Measurements from ENCODE around the gene PPP2R3A. TPM values are rescaled to one million over a fixed set of nuclear protein-coding genes. Genes with fewer than 3 reads are reported as not detected.
"Not testable (repeated sequence)": the region's sequence is repeated elsewhere in the genome, so short reads cannot be mapped to it uniquely, and the experiment has no call there.

The PPP2R3A gene
- total RNA-seq, 1 experiment from 2014 or later, result 10.2 TPM

DNA sequence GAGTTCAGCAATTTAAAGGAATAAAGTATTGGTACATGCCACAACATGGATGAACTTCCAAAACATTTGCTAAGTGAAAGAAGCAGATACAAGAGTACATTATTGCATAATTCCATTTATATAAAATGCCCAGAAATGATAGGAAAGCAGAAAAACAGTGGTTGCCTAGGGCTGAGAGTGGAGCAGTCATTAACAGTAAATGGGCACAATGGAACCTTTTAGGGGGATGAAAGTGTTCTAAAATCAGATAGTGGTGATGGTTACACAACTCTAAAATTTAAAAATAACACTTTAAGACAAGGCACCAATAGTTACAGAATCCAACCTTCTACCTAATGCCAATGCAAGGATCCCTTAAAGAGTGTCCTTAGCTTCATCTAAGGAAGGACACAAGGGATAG is 196.0 kb downstream of the PPP2R3A start:
- Histone ChIP-seq H3K27me3 (ENCODE audit: control insufficient read depth, insufficient read depth, low read length) (no peaks in the 10 kb centered on the region), H3K36me3 (replicated peaks; ENCODE audit: control insufficient read depth, insufficient read depth, low read length) (no peaks in the 10 kb centered on the region), H3K4me3 (ENCODE audit: insufficient read depth, low read depth, low read length) (no peak overlapping the region)
- no peak for DNase-seq

DNA sequence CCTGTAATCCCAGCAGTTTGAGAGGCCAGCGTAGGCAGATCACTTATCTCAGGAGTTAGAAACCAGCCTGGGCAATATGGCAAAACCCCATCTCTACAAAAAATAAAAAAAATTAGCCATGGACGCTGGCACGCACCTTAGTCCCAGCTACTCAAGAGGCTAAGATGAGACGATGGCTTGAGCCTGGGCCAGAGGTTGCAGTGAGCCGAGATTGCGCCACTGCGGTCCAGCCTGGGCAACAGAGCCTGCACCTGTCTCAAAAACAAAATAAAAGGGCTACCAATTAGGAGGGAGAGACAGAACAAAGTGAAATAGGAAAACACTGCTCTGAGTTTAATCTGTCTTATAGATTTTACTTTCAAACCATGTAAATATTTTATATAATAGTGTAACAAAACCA is 196.8 kb downstream of the PPP2R3A start:
- Histone ChIP-seq H3K36me3 (replicated peaks; ENCODE audit: control insufficient read depth, insufficient read depth, low read length) (no peaks in the 10 kb centered on the region), H3K27me3 (ENCODE audit: control insufficient read depth, insufficient read depth, low read length) (no peaks in the 10 kb centered on the region), H3K4me3 (ENCODE audit: insufficient read depth, low read depth, low read length) (no peak overlapping the region)
- DNase-seq, result no peak

DNA sequence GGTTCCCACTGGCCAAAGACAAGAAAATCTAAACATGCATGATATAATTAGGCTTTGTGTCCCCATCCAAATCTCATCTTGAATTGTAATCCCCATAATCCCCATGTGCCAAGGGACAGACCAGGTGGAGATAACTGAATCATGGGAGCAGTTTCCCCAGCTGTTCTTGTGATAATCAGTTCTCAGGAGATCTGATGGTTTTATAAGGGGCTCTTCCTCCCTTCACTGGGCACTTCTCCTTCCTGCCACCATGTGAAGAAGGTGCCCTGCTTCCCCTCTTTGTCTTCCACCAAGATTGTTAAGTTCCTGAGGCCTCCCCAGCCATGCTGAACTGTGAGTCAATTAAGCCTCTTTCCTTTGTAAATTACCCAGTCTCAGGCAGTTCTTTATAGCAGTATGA is 198.1 kb downstream of the PPP2R3A start:
- H3K27me3 ChIP-seq (ENCODE audit: control insufficient read depth, insufficient read depth, low read length); H3K4me3 ChIP-seq (ENCODE audit: insufficient read depth, low read depth, low read length); H3K36me3 ChIP-seq (replicated peaks; ENCODE audit: control insufficient read depth, insufficient read depth, low read length); DNase-seq: not testable (repeated sequence)

DNA sequence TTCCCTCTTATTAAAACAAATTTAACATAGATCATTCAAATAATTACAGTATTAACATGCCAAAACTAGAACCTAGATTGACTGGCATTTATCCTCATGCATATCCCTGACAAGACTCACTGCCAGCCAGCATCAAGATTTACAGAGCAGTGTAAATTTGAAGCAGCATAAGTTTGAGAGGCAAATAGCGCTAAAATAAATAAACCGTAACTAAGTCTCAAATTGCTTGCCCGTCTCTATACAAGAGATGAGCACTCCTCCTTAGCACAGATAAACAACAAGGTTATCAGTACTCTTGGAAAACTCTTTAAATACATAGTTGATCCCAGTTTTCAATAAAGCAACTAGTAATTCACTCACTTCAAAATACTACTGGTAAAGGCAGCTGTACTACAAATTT is 201.0 kb downstream of the PPP2R3A start:
- H3K27me3 ChIP-seq (ENCODE audit: control insufficient read depth, insufficient read depth, low read length), result no peaks in the 10 kb centered on the region
- no peak overlapping the region for H3K4me3 ChIP-seq (ENCODE audit: insufficient read depth, low read depth, low read length)
- no peak for DNase-seq
- H3K36me3 ChIP-seq (replicated peaks; ENCODE audit: control insufficient read depth, insufficient read depth, low read length), result no peaks in the 10 kb centered on the region

DNA sequence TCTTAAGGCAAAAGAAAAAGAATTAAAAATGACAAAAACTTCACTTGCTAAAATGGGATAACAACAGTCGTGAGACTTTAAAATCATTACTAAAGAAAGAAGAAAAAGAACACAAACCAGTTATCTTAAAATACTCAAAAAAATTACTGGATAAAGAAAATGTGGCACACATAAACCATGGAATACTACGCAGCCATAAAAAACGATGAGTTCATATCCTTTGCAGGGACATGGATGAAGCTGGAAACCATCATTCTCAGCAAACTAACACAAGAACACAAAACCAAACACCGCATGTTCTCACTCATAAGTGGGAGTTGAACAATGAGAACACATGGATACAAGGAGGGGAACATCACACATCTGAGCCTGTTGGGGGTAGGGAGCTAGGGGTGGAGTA is 202.7 kb downstream of the PPP2R3A start:
- H3K27me3 ChIP-seq (ENCODE audit: control insufficient read depth, insufficient read depth, low read length); DNase-seq; H3K4me3 ChIP-seq (ENCODE audit: insufficient read depth, low read depth, low read length); H3K36me3 ChIP-seq (replicated peaks; ENCODE audit: control insufficient read depth, insufficient read depth, low read length): not testable (repeated sequence)

DNA sequence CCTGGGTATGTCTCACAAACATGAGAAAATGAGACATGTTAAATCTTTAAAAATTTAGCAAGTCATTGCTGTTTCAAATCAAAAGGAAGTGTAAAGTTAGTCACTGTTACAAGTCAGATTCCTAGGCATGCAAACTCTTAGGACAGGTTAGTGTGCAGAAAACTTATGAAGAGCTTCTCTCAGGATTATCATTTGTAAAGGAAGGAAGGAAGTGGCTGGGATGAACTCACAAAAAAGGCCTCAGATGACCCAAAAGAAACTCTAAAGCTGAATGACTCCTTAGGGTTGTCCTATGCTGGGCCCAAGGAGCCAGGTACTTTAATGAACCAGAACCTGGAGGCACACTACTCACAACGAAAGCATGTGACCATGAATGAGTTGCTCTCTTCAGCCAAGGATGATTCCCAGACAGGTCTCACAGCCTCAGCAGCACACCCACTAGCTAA is 205.6 kb downstream of the PPP2R3A start:
- Histone ChIP-seq H3K4me3 (ENCODE audit: insufficient read depth, low read depth, low read length) (no peak overlapping the region), H3K36me3 (replicated peaks; ENCODE audit: control insufficient read depth, insufficient read depth, low read length) (no peaks in the 10 kb centered on the region), H3K27me3 (ENCODE audit: control insufficient read depth, insufficient read depth, low read length) (no peaks in the 10 kb centered on the region)
- no peak for DNase-seq

DNA sequence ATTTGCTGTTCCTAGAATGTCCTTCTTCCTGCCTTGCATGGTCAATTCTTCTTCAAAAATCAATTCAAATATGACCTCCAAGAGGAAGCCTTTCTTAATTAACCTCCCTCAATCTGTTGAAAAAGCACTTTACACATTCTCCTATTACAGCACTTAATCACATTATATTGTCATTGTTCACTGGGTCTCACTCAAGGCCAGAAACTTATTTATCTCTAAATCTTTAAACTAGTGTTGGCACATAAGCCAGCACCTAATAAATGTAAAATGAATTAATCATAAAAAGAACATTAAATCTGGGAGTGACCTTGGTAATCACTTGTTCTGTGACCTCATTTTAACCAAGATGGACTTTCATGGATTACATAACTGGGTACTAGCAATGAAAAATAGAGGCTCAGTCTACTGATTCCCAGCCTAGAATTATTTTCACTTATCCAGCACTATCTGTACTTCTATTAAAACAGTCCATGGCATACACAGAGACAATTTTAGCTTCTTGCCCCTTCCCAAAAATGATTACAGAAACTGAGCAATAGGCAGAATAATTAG is 208.5 kb downstream of the PPP2R3A start:
- H3K27me3 ChIP-seq (ENCODE audit: control insufficient read depth, insufficient read depth, low read length), result no peaks in the 10 kb centered on the region
- H3K36me3 ChIP-seq (replicated peaks; ENCODE audit: control insufficient read depth, insufficient read depth, low read length), result no peaks in the 10 kb centered on the region
- DNase-seq, result no peak
- H3K4me3 ChIP-seq (ENCODE audit: insufficient read depth, low read depth, low read length), result no peak overlapping the region

DNA sequence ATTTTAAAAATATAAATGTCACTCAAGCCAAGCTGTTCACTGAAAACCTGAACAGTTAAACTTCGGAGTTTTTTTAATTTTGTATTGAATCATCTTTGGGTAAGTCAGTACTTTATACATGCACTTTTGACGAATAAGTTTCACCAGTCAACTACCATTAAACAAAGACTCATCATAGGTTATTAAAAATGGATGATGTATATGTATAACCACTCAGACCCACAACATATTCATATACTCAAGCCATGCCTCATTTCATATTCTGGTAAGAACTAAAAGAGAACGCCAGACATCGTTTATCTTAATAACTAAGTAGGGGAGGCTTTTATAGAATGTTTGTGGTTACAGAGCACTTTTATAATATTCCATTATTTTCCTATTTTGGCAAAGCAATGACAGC is 212.3 kb downstream of the PPP2R3A start:
- Histone ChIP-seq H3K36me3 (replicated peaks; ENCODE audit: control insufficient read depth, insufficient read depth, low read length) (no peaks in the 10 kb centered on the region), H3K4me3 (ENCODE audit: insufficient read depth, low read depth, low read length) (no peak overlapping the region), H3K27me3 (ENCODE audit: control insufficient read depth, insufficient read depth, low read length) (no peaks in the 10 kb centered on the region)
- DNase-seq, result no peak

DNA sequence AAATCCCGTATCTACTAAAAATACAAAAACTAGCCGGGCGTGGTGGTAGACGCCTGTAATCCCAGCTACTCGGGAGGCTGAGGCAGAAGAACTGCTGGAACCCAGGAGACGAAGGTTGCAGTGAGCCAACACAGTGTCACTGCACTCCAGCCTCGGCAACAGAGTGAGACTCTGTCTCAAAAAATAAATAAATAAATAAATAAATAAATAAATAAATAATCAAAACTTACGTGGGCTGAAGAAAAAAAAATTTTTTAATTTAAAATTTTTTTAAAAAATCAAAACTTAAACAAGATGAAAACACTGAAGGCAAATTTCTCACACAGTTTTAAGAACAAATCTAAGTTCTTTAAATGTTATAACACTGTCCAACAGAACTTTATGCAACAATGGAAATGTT is 216.2 kb downstream of the PPP2R3A start:
- Histone ChIP-seq H3K4me3 (ENCODE audit: insufficient read depth, low read depth, low read length) (no peak overlapping the region), H3K27me3 (ENCODE audit: control insufficient read depth, insufficient read depth, low read length) (no peaks in the 10 kb centered on the region), H3K36me3 (replicated peaks; ENCODE audit: control insufficient read depth, insufficient read depth, low read length) (no peaks in the 10 kb centered on the region)
- DNase-seq, result no peak

DNA sequence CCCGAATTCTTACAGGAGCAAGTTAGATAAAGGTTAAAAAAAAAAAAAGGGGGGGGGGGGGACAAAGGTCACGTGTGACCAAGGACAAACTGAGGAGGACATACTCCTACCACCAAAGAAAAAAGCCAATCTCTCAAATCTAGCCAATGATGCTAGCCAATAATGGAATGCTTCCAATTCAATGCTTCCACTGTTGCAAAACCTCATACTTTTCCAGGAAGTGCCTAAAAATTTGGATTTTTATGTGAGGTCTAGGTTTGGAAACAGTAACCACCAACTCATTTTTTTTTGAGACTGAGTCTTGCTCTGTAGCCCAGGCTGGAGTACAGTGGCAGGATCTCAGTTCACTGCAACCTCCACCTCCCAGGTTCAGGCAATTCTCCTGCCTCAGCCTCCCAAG is 219.2 kb downstream of the PPP2R3A start:
- Histone ChIP-seq H3K4me3 (ENCODE audit: insufficient read depth, low read depth, low read length) (no peak overlapping the region), H3K36me3 (replicated peaks; ENCODE audit: control insufficient read depth, insufficient read depth, low read length) (no peaks in the 10 kb centered on the region), H3K27me3 (ENCODE audit: control insufficient read depth, insufficient read depth, low read length) (no peaks in the 10 kb centered on the region)
- DNase-seq, result no peak

DNA sequence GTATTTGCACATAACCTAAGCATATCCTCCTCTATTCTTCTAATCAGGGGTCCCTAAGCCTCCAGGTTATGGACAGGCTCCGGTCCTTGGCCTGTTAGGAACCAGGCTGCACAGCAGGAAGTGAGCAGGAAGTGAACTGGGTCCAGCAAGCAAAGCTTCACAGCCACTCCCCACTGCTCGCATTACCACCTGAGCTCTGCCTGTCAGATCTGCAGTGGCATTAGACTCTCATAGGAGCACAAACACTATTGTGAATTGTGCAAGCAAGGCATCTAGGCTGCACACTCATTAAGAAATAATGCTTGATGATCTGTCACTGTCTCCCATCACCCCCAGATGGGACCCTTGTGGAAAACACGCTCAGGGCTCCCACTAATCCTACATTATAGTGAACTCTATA is 220.8 kb downstream of the PPP2R3A start:
- DNase-seq, result no peak

DNA sequence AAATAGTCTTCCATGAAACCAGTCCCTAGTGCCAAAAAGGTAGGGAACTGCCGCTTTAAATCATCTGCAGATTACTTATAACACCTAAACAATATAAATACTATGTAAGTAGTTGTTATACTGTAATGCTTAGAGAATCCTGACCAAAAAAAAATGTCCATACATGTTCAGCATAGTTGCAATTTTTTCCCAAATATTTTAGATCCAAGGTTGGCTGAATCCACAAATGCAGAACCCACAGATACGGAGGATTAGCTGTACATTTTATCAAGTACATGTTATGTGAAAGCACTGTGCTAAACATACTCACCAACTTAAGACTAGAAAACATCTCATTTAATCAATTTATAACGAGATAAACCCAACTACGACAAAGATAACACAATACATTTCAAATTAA is 221.3 kb downstream of the PPP2R3A start:
- Histone ChIP-seq H3K36me3 (replicated peaks; ENCODE audit: control insufficient read depth, insufficient read depth, low read length) (no peaks in the 10 kb centered on the region), H3K27me3 (ENCODE audit: control insufficient read depth, insufficient read depth, low read length) (no peaks in the 10 kb centered on the region), H3K4me3 (ENCODE audit: insufficient read depth, low read depth, low read length) (no peak overlapping the region)
- no peak for DNase-seq

More for the DNA sequence above, 220.8 kb downstream of the PPP2R3A start:
- Histone ChIP-seq H3K36me3 (replicated peaks; ENCODE audit: control insufficient read depth, insufficient read depth, low read length) (no peaks in the 10 kb centered on the region), H3K4me3 (ENCODE audit: insufficient read depth, low read depth, low read length) (no peak overlapping the region), H3K27me3 (ENCODE audit: control insufficient read depth, insufficient read depth, low read length) (no peaks in the 10 kb centered on the region)

DNA sequence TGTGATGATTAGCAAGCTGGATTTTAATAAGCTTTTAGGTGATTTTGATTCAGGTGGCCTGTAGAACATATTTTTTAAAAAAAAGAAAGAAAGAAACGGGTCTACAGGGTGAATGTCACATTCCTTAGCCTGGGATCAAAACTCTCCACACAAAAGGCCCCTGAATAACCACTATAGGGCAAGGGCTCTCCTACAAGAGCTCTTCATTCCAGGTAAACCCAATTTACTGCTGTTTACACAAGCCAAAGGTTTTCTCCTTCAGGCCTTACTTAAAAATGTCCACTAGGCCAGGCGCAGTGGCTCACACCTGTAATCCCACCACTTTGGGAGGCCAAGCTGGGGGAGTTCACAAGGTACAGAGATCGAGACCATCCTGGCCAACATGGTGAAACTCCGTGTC is 222.3 kb downstream of the PPP2R3A start:
- Histone ChIP-seq H3K36me3 (replicated peaks; ENCODE audit: control insufficient read depth, insufficient read depth, low read length) (no peaks in the 10 kb centered on the region), H3K27me3 (ENCODE audit: control insufficient read depth, insufficient read depth, low read length) (no peaks in the 10 kb centered on the region), H3K4me3 (ENCODE audit: insufficient read depth, low read depth, low read length) (no peak overlapping the region)
- no peak for DNase-seq

DNA sequence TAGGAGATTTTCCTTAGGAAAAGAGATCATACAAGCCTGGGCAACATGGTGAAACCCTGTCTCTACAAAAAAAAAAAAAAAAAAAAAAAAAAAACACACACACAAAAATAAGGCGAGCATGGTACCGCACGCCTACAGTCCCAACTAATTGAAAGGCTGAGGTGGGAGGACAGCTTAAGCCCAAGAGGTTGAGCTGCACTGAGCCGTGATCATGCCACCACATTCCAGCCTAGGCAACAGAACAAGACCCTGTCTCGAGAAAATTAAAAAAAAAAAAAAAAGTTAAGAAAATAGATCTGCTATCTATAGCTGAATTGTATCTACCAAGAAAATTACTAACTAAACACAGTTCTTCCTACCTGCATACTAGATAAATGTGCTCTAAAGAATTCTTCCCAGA is 223.5 kb downstream of the PPP2R3A start:
- no peak overlapping the region for H3K4me3 ChIP-seq (ENCODE audit: insufficient read depth, low read depth, low read length)
- DNase-seq, result no peak
- no peaks in the 10 kb centered on the region for H3K36me3 ChIP-seq (replicated peaks; ENCODE audit: control insufficient read depth, insufficient read depth, low read length)
- H3K27me3 ChIP-seq (ENCODE audit: control insufficient read depth, insufficient read depth, low read length), result no peaks in the 10 kb centered on the region

DNA sequence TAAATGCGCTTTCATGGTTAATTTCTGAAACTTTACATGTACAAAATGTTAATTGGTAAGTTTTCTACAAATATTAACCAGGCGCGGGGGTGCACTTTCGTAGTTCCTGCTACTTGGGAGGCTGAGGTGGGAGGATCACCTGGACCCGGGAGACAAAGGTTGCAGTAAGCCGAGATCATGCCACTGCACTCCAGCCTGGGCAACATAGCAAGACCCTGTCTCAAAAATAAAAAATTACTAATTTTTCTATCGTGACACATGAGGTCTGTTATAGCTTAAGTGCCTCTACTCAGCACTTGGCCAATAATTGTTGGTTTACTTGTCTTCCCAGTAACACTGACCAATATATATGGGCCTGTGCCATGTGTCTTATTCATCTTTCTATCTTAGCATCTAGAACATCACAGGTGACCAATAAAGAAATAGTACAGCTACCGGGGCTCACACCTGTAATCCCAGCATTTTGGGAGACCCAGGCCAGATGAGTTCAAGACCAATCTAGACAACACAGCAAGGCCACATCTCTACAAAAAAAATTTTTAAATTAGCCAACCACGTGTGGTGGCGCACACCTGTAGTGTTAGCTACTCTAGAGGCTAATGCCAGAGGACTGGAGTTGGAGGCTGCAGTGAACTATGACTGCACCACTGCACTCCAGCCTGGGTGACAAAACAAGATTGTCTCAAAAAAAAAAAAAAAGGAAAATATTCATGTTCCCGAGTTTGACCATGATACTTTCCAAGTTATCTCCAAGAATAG is 224.5 kb downstream of the PPP2R3A start:
- Histone ChIP-seq H3K27me3 (ENCODE audit: control insufficient read depth, insufficient read depth, low read length) (no peaks in the 10 kb centered on the region), H3K36me3 (replicated peaks; ENCODE audit: control insufficient read depth, insufficient read depth, low read length) (no peaks in the 10 kb centered on the region), H3K4me3 (ENCODE audit: insufficient read depth, low read depth, low read length) (no peak overlapping the region)
- DNase-seq, result no peak

Measured in H7 (cell line).